HL-60 (cell line): ENCODE results near the gene EML6.

Source experiments
- CTCF ChIP-seq: IDR thresholded peaks from one replicate; pipeline ENCODE4 v1.5.1; 2011; ENCODE audit warnings: low read length, control low read depth, inconsistent platforms; ENCODE audit not compliant: insufficient read depth
- GABPA ChIP-seq: IDR thresholded peaks from 2 replicates; pipeline ENCODE4 v1.6.1; 2012; ENCODE audit warnings: low read depth
- REST ChIP-seq: IDR thresholded peaks from 2 replicates; pipeline ENCODE4 v1.6.1; 2012; ENCODE audit warnings: low read depth; ENCODE audit not compliant: insufficient replicate concordance
- SPI1 ChIP-seq: IDR thresholded peaks from 2 replicates; pipeline ENCODE4 v1.6.1; 2012; ENCODE audit warnings: low read depth, mild to moderate bottlenecking, borderline replicate concordance

GRCh38 chr2:54897420-54898310, 174.2 kb downstream of the EML6 start:
- TF ChIP-seq CTCF: no peak
- no peak for TF ChIP-seq REST
- no peak for TF ChIP-seq GABPA
- no peak for TF ChIP-seq SPI1
